HG02981 (cell line): Measurements from ENCODE around the gene SLF2.

Source experiments
- ATAC-seq: cut with Tn5 transposase; IDR thresholded peaks from one replicate; pipeline ENCODE4 v1.9.1; 2021; ENCODE audit warnings: mild to moderate bottlenecking, moderate library complexity; ENCODE audit not compliant: unreplicated experiment

Gene SLF2

DNA sequence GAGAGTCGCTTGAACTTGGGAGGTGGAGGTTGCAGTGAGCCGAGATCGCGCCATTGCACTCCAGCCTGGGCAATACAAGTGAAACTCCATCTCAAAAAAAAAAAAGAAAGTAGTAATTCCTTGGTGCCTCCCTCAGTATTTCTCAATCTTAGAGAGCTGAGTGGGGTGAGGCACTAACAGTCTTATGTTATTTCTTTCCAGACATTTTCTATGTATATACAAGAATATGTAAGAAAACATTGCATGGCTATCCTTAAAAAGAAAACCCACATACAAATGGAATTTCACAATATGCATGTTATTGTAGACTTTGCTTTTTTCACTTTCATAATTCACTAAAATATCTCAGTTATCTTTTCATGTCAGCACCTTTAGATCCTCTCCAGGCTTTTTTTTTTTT, 13.6 kb upstream of the SLF2 start:
- no peak for ATAC-seq

DNA sequence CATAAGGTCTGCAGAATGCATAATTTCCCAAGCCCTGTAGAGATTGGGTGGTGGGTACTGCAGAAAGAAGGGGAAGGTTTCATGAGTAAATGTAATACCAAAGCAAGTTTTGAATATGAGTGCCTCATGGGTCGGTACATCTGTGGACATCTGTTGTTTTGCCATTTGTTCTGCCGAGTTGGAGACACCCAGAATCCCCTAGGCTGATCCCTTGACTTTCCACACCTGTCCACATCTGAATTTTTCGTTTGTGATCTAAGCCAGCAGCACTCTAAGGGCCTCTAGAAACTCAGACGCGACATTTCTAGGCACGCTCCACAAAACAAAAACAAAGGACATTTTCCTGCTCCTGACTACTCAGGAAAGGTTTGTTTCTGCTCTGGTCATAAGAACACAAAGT, 11.7 kb upstream of the SLF2 start:
- ATAC-seq: no peak

DNA sequence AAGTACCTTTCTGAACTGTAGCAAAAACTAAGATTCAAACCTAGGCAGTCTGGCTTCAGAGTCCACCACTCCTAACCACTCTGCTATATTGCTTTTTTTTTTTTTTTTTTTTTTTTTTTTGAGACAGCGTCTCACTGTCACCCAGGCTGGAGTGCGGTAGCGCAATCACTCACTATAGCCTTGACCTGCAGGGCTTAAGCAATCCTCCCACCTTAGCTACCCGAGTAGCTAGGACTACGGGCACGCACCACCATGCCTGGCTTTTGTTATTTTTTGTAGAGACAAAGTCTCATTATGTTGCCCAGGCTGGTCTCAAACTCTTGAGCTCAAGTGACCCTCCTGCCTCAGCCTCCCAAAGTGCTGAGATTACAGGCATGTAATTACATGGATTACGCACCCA, 10.1 kb upstream of the SLF2 start:
- no peak for ATAC-seq

DNA sequence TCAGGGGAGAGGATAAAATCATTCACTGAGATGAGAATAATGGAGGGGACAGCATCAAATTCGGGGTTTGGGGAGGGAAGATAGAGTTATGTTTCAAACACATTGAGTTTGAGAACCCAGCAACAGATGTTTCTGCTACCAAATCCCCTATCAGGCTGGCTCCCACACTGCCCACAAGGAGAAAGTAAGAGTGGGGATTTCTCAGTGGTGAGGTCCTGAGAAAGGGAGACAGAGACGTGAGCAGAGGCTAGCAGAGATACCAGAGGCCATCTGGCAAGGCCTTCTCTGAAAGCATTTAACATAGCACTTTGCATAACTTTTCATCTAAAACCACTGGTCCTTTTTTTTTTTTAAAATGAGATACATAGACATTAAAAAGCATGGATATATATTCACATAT, 7.8 kb upstream of the SLF2 start:
- no peak for ATAC-seq

DNA sequence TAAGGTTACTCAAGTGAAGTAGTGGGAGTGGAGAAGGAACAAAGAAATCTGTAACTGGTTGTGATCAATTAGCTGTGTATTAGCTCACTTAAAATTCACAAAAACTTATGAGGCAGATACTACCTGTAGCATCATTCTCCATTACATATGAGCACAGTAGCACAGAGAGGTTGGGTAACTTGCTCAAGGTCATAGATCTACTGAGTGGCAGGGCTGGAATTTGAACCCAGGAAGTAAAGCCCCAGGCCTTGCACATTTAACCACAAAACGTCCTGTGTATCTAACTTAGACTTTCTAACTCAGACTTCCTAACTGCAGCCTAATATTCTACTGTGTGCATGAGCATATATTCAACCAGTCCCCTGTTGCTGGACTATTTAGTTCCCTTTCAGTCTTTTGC, 5.6 kb upstream of the SLF2 start:
- ATAC-seq: no peak

DNA sequence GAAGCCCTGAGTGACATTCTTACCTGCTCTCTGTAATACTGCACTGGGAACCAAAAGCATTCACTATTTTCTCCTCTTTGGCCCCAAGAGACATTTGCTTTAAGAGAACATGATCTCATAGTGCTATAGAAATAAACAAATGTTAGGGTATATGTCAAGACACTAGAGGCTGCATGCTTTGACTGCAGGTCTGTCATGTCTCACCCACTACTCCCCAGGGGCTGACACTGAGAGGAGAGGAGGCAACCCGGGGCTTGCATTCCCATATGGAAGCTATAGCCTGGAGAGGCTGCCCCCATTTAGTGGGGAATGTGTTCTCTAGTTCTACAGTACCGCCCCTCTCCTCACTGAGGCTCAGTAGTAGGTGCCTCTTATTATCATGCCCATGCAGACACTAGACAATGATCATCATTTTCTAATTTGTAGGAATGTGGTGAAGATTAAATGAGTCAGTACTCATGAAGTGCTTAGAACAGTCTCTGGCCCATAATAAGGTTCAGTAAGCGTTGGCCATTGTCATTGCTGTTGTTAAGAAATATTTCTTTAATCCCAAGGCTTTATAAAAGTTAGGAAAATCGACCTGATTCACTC, 4.9 kb upstream of the SLF2 start:
- ATAC-seq: no peak

DNA sequence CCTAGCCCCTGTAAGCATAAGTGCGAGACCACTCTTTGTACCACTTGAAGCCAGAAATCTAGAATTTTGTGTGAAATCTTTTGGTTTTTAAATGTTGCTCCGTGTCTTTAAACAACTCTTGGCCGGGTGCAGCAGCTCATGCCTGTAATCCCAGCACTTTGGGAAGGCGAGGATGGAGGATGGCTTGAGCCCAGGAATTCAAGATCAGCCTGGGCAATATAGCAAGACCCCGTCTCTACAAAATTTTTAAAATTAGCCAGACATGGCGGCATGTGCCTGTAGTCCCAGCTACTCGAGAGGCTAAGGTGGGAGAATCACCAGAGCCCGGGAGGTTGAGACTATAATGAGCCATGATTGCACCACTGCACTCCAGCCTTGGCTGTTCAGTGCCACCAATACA, 4.4 kb upstream of the SLF2 start:
- ATAC-seq: no peak

DNA sequence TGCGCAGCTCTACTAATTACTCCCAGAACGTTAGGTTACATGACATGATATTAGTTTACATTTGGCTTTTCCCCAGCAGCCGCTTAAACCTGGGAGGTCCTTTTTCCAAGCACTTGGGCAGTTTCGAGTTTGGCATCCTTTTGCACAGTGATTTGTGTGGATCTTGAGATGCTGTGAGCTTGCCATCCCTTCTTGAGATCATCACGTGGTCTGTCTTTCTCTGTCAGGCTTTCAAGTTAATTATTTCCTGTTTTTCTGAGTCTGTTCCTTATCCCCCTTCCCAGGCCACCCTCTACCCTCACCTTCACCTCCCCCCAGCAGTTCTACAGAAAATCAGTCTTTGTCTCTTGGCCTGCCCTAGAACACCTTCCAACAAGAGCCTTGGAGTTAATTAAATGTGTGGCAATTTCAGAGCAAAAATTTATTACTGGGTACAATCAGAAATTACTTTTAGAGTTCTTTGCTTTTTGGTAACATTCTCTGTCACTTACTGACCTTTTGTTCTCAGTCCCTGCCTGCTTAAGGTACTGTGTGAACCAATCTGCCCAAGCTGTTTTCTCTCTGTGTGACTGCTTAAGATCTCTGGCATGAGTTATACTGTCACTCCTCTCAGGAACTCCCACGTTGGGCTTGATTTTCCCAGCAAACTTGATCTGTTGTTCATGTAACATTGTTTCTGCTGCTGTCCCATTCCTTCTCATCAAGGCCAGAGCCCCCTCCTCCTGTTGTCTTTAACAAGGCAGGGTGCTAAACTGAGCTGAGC, 3.1 kb upstream of the SLF2 start:
- ATAC-seq: no peak

DNA sequence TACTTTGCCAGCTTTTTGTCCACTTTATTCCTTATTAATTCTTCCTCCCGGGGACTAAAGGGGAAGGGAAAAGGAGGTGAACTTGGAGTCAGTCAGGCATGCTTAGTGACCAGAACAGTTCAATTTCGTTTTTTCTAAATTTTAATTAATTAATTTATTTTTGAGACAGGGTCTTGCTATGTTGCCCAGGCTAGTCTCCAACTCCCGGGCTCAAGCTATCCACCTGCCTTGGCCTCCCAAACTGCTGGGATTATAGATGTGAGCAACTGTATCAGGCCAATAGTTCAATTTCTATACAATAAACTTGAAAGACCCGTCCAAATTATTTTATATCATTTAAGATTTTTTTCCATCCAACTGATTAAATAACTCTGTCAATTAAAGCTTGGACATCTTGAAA, 1.3 kb upstream of the SLF2 start:
- no peak for ATAC-seq

DNA sequence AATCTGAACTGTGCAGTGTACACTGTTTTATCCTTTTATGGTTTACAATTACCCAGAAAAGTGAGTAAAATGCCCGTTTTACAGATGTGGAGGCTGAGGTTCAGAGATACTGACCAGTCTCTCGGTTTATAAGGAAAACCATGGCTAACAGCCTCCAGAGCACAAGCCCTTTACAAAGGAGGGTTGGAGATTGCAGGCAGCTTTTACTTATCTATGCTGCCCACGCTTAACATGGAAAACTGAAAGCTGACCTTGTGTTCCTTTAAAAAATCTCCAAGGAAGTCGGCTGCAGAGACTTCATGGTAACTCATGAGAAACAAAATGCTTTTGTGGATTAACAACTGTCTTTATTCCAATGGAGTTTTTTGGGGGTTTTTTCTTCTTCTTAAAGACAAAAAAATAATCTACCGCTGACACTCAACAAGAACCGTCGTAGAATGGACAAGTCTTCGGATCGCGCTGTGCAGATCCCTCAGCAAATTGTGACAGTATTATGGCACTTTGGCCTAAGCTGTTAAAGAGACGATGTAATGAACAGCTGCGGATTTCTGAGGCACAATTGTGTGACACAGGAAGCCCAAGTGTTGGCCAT, 654 bp upstream of the SLF2 start:
- no peak for ATAC-seq

DNA sequence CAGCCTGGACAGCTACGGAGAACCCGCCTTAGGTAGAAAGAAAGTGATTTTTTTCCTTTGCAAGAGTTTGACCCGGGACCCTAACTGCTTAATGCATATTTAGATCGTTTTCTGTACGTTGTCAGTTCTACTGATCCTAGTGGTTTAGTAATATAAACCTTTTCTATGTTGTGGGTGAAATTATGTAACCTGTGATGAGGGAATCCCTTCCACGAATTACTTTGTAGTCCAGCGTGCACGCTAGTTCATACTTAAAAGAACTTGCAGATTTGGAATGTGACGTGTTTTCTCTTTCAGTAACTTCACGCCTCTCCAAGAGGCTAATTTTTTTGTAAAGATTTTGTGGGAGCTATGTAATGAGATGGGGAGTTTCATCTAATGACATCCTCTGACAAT, 705 bp downstream of the SLF2 start:
- ATAC-seq: no peak

DNA sequence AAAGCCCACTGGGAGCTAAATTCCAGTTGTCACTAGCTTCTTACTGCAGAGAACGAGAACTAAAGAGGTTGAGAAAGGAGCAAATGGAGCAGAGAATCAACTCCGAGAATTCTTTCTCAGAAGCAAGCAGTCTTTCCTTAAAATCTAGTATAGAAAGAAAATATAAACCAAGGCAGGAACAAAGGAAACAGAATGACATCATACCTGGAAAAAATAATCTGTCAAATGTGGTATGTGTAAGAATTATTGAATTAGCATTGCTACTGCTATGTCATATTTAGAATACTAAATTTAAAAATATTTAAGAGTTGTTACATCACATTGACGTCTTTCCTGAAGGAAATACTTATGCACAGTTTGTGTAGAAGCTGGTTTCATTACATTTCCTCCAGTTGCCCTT, 4.3 kb downstream of the SLF2 start:
- ATAC-seq: no peak

DNA sequence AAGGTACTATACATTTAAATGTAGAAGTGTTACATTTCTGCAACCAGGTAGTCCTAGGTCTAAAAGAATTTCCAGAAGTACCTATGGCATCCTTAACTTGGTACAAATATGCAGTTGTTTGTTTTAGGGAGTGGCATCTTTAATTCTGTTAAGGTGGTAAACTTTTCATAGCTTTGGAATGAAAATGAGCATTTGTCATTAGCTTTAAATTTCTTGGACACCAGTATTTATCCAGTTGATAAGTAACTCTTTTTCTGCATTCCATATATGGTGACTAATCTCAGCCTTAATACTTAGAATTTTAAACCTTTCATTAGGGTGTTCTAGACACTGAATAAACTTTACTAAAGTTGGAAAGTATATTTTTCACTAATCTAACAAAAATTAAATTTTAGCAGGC, 10.8 kb downstream of the SLF2 start:
- ATAC-seq: no peak

DNA sequence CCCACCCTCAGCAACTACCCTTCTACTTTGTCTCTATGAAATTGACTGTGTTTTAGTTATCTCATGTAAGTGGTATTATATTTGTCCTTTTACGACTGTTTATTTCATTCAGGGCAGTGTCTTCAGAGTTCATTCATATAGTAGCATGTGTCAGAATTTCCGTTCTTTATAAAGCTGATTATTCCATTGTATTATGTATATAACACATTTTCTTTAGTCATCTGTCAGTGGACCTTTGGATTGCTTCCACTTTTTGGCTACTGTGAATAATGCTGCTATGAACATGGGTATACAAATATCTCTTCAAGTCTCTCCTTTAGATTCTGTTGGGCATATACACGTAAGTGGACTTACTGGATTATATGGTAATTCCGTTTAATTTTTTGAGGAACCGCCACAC, 14.5 kb downstream of the SLF2 start:
- no peak for ATAC-seq

DNA sequence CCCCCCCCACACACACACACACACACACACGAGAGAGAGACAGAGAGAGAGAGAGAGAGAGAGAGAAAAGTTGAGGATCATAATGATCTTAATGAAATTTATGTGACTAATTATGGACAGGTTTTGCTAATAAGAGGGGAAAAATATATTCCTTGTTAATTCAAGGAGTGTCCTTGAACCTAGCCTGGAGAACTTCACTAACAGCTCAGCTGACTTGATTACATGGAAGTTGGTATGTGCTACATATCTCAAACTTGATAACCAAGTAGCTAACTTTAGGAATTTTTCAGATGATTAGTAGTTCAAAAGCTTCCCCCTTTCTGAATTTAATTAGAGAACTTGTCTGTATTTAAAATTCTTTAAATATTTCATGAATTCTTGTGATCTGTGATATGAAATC, 15.3 kb downstream of the SLF2 start:
- no peak for ATAC-seq

DNA sequence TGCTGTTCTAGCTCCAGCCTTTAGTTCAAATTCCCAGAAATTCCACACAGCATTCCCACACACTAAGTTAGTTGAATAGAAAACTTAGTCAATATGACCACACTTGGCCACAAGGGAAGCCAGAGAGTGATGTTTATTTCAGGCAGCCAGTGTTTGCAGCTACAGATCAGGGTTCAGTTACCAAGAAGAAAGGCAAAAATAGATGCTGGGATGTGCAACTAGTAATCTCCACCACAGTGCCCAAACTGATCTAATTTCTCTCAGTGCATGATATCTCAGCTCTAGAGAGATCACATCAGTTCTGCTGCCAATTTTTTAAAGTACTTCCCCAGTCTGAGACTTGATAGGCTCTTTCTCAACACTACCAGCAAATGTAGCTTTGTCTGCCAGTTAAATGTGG, 17.6 kb downstream of the SLF2 start:
- no peak for ATAC-seq

DNA sequence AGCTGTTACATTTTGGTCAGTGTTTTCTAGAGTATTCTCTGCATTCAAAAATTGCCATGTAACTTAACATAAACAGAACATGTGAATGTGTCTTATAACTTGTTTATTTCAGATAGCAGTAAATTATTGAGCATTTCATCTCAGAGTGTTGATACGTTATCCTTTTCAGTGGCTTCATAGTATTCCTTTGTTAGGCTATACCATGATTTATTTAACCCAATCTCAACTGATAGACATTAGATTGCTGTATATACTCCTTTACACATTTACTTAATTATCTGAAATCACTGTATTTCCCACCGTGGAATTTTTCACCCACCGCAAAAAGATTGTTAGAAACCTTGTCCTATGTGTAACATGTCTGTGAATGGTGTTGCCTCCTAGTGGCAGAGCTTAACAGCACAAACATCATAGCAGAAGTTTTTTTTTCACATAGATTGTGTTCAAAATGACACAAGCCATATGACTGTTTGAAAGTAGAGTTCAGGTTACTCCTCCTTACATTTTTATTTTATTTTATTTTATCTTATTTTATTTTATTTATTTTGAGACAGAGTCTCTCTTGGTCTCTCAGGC, 21.4 kb downstream of the SLF2 start:
- no peak for ATAC-seq

DNA sequence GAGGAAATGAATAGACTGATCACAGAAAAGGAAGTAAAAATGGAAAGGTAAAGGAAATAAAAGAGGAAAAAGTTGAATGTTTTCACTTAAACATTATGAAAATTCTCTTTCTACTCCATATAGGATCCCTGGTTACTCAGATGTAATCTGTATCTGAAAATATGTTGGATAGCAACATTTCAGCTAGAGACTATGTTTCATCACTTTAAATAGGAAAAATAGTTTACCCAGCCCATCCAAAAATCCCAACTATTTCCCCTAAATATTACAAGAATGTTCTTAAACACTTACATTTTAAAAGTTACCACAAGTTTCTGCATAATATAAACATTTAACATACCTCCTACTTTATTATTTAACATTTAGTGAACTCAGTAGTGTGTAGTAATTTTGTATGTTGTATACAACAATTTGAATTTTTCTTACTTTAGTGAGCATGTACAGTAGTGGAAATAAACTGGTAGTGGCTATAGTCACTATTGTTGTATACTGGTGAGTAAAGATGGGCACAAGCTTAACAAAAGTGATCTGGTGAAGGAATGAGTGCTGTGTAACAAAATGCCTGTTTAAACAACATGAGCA, 27.1 kb downstream of the SLF2 start:
- ATAC-seq: no peak

DNA sequence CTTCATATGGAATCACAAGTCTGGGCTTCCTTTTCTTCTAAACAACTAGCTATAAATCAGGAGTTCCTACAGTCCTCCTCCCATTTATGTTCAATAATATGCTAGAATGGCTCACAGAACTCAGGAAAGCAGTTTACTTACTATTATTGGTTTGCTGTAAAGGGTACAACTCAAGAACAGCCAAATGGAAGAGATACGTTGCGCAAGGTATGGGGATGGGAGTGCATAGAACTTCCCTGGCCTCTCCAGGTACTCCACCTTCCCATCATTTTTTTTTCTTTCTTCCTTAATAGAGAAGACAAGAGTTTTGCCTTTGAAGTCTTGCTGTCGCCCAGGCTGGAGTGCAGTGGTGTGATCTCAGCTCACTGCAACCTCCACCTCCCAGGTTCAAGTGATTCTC, 29.5 kb downstream of the SLF2 start:
- no peak for ATAC-seq

DNA sequence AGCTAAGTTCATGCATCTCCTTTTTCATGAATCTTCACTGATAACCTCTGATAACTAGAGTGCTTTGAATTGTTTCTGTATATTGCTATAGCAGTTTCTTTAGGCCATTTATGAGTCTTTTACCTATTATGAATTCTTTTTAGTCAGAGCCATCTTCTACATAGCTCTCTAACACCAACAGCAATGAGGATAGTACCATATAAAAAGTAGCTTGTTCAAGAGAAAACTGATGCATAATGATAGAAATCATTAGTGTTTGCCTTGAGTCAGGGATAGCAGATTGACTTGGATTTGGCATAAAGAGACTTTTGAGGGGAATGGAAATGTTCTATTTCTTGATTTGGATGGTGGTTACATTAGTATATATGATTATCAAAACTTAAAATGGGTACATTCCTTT, 30.7 kb downstream of the SLF2 start:
- no peak for ATAC-seq

DNA sequence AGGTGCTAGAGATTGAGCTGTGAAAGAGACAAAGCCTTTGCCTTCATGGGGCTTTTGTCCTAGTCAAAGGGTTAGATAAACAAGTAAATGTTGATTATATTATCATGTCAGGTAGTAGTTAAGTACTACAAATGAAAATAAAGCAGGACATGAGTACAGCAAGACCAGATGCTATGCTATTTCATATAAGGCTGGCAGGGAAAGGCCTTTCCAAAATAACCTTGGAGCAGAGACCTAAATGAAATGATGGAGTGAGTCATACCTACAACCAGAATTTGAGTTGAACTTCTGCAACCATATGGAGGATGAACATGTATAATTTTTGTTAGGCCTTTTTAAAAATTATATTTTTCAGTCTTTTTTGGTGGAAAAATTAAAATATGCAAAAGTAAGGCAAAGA, 33.0 kb downstream of the SLF2 start:
- no peak for ATAC-seq

DNA sequence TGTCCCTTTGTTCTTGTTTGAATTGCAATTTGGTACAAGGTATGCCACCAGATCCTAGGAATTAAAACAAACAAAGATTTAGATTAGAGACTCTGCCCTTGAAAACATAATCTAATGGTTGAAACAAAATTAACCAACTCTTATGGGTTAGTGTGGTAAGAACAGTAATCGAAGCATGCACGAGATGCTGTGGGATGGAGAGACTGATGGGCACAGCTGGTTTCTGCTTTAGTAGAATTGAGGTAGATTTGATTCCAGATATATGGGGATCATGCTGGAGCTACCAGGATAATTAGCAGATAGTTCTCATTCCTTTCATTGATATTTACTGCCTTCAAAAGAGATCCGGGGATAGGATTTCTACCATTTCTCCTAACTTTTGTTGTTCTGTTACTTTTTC, 36.2 kb downstream of the SLF2 start:
- ATAC-seq: no peak
